HCT116 (cell line): ENCODE data around the gene ARHGEF19.

Experiments
- CTCF ChIP-seq, 3 experiments: fragments of 200-600 bp in 1 of 3; sonication (generic) in 1 of 3; IDR thresholded peaks in 2 of 3; conservative IDR thresholded peaks in 1 of 3; 2 replicates each; pipeline ENCODE4 v1.5.1; 2012 to 2017; ENCODE audit warnings: low read depth in 2 of 3, low read length in 2 of 3, antibody characterized with exemption in 1 of 3, borderline replicate concordance in 1 of 3, control low read depth in 1 of 3, mild to moderate bottlenecking in 1 of 3, mixed read lengths in 1 of 3, mixed run types in 1 of 3, moderate library complexity in 1 of 3; ENCODE audit not compliant: insufficient read depth in 1 of 3
- EZH2 ChIP-seq: fragments of 200-600 bp; sonication (generic); IDR thresholded peaks from 2 replicates; pipeline ENCODE4 v1.6.1; 2017; ENCODE audit warnings: antibody characterized with exemption, mixed run types
- JUND ChIP-seq: IDR thresholded peaks from 2 replicates; pipeline ENCODE4 v1.6.1; 2012
- MAX ChIP-seq: IDR thresholded peaks from 2 replicates; pipeline ENCODE4 v1.6.1; 2012
- POLR2A ChIP-seq: IDR thresholded peaks from 2 replicates; pipeline ENCODE4 v1.7.0; 2011; ENCODE audit warnings: borderline replicate concordance; ENCODE audit not compliant: insufficient read depth, insufficient read length; ENCODE audit errors: extremely low read depth
- POLR2AphosphoS5 ChIP-seq: IDR thresholded peaks from 2 replicates; pipeline ENCODE4 v1.6.1; 2011; ENCODE audit warnings: mild to moderate bottlenecking, low read depth, low read length, moderate library complexity
- SP1 ChIP-seq: IDR thresholded peaks from 2 replicates; pipeline ENCODE4 v1.6.1; 2012; ENCODE audit warnings: low read depth
- ZFX ChIP-seq: fragments of 450-650 bp; IDR thresholded peaks from 2 replicates; pipeline ENCODE4 v1.6.1; 2017
- TF ChIP-seq, protein P1 (sequence below): IDR thresholded peaks from 2 replicates; pipeline ENCODE4 v1.6.1; 2011; ENCODE audit warnings: mild to moderate bottlenecking, low read length, moderate library complexity; ENCODE audit not compliant: insufficient replicate concordance; ENCODE audit errors: extremely low read depth

GRCh38 chr1:16198444-16199156 lies 13.9 kb downstream of the ARHGEF19 start:
- no peak for TF ChIP-seq POLR2A
- TF ChIP-seq CTCF (IDR thresholded peaks at IDR 0.05 in 2 of 3, conservative IDR thresholded peaks at IDR 0.05 in 1 of 3; ENCODE audit: borderline replicate concordance in 1 of 3, insufficient read depth in 1 of 3, low read depth in 2 of 3, low read length in 2 of 3), result no peak
- no peak for TF ChIP-seq JUND
- TF ChIP-seq EZH2, result no peak
- TF ChIP-seq POLR2AphosphoS5, result no peak
- no peak for TF ChIP-seq MAX
- TF ChIP-seq, protein P1, sequence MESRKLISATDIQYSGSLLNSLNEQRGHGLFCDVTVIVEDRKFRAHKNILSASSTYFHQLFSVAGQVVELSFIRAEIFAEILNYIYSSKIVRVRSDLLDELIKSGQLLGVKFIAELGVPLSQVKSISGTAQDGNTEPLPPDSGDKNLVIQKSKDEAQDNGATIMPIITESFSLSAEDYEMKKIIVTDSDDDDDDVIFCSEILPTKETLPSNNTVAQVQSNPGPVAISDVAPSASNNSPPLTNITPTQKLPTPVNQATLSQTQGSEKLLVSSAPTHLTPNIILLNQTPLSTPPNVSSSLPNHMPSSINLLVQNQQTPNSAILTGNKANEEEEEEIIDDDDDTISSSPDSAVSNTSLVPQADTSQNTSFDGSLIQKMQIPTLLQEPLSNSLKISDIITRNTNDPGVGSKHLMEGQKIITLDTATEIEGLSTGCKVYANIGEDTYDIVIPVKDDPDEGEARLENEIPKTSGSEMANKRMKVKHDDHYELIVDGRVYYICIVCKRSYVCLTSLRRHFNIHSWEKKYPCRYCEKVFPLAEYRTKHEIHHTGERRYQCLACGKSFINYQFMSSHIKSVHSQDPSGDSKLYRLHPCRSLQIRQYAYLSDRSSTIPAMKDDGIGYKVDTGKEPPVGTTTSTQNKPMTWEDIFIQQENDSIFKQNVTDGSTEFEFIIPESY, result no peak
- no peak for TF ChIP-seq SP1
- no peak for TF ChIP-seq ZFX
